Measurements from ENCODE around the gene IGSF3. TPM values are rescaled to one million over a fixed set of nuclear protein-coding genes. Genes with fewer than 3 reads are reported as not detected.
A peak's percentile ranks its signal among the peaks of the same experiment; 100 is the strongest.
"Not testable (repeated sequence)": the region's sequence is repeated elsewhere in the genome, so short reads cannot be mapped to it uniquely, and the experiment has no call there.

Gene IGSF3
- total RNA-seq, 1 donor from 2014 or later, result 27.2 TPM

GRCh38 chr1:116663821-116664220 lies 3.7 kb downstream of the IGSF3 start:
- Mint-ChIP-seq H3K4me3 (peak overlapping the region; percentile 78), H3K36me3 (ENCODE audit: low read depth) (peaks cover 3% of the 10 kb centered on the region)
- TF ChIP-seq CTCF (conservative IDR thresholded peaks at IDR 0.05), result no peak

GRCh38 chr1:116661633-116662032 lies 5.9 kb downstream of the IGSF3 start:
- DNase-seq (ENCODE audit: low read depth, low spot score), result no peak
- no peak overlapping the region for H3K27ac Mint-ChIP-seq (ENCODE audit: unreplicated experiment)
- peaks cover 30% of the 10 kb centered on the region for H3K4me1 Mint-ChIP-seq
- TF ChIP-seq CTCF (conservative IDR thresholded peaks at IDR 0.05), result no peak
- peaks cover 19% of the 10 kb centered on the region for H3K27me3 Mint-ChIP-seq (ENCODE audit: low read depth)
- peaks cover 7% of the 10 kb centered on the region for H3K36me3 Mint-ChIP-seq (ENCODE audit: low read depth)
- no peaks in the 10 kb centered on the region for H3K9me3 Mint-ChIP-seq
- no peak overlapping the region for H3K4me3 Mint-ChIP-seq

More at GRCh38 chr1:116663821-116664220, 3.7 kb downstream of the IGSF3 start:
- H3K27ac Mint-ChIP-seq (ENCODE audit: unreplicated experiment), result no peak overlapping the region
- DNase-seq (ENCODE audit: low read depth, low spot score), result no peak
- H3K4me1 Mint-ChIP-seq, result peaks cover 25% of the 10 kb centered on the region
- H3K9me3 Mint-ChIP-seq, result no peaks in the 10 kb centered on the region
- peaks cover 26% of the 10 kb centered on the region for H3K27me3 Mint-ChIP-seq (ENCODE audit: low read depth)

- H3K9me3 Mint-ChIP-seq; H3K27me3 Mint-ChIP-seq (ENCODE audit: low read depth); H3K27ac Mint-ChIP-seq (ENCODE audit: unreplicated experiment); DNase-seq (ENCODE audit: low read depth, low spot score); H3K4me3 Mint-ChIP-seq; H3K36me3 Mint-ChIP-seq (ENCODE audit: low read depth): not testable (repeated sequence)
- H3K4me1 Mint-ChIP-seq, result peaks cover 11% of the 10 kb centered on the region
These were observed 8.9 kb downstream of the IGSF3 start for GRCh38 chr1:116658645-116659044.

GRCh38 chr1:116657836-116658235 lies 9.7 kb downstream of the IGSF3 start:
- H3K9me3 Mint-ChIP-seq; H3K36me3 Mint-ChIP-seq (ENCODE audit: low read depth); H3K27me3 Mint-ChIP-seq (ENCODE audit: low read depth); H3K4me3 Mint-ChIP-seq; H3K27ac Mint-ChIP-seq (ENCODE audit: unreplicated experiment); DNase-seq (ENCODE audit: low read depth, low spot score): not testable (repeated sequence)
- H3K4me1 Mint-ChIP-seq, result peaks cover 17% of the 10 kb centered on the region

GRCh38 chr1:116654351-116654750 lies 13.2 kb downstream of the IGSF3 start:
- H3K27ac Mint-ChIP-seq (ENCODE audit: unreplicated experiment), result no peak overlapping the region
- no peaks in the 10 kb centered on the region for H3K27me3 Mint-ChIP-seq (ENCODE audit: low read depth)
- no peak for TF ChIP-seq CTCF (conservative IDR thresholded peaks at IDR 0.05)
- no peaks in the 10 kb centered on the region for H3K9me3 Mint-ChIP-seq
- peaks cover 6% of the 10 kb centered on the region for H3K36me3 Mint-ChIP-seq (ENCODE audit: low read depth)
- H3K4me3 Mint-ChIP-seq, result no peak overlapping the region
- peaks cover 24% of the 10 kb centered on the region for H3K4me1 Mint-ChIP-seq
- DNase-seq (ENCODE audit: low read depth, low spot score), result no peak

- DNase-seq (ENCODE audit: low read depth, low spot score); H3K9me3 Mint-ChIP-seq; H3K4me3 Mint-ChIP-seq; H3K27me3 Mint-ChIP-seq (ENCODE audit: low read depth); H3K27ac Mint-ChIP-seq (ENCODE audit: unreplicated experiment); H3K36me3 Mint-ChIP-seq (ENCODE audit: low read depth): not testable (repeated sequence)
- peaks cover 14% of the 10 kb centered on the region for H3K4me1 Mint-ChIP-seq
These were observed 14.9 kb downstream of the IGSF3 start for GRCh38 chr1:116652598-116652997.

- not testable (repeated sequence) for H3K36me3 Mint-ChIP-seq (ENCODE audit: low read depth); H3K27me3 Mint-ChIP-seq (ENCODE audit: low read depth); H3K27ac Mint-ChIP-seq (ENCODE audit: unreplicated experiment); DNase-seq (ENCODE audit: low read depth, low spot score); H3K9me3 Mint-ChIP-seq; H3K4me3 Mint-ChIP-seq
- H3K4me1 Mint-ChIP-seq, result peaks cover 32% of the 10 kb centered on the region
These were observed 16.8 kb downstream of the IGSF3 start for GRCh38 chr1:116650781-116651180.

GRCh38 chr1:116649041-116649440 lies 18.5 kb downstream of the IGSF3 start:
- not testable (repeated sequence) for H3K36me3 Mint-ChIP-seq (ENCODE audit: low read depth); H3K4me3 Mint-ChIP-seq; H3K27me3 Mint-ChIP-seq (ENCODE audit: low read depth); H3K9me3 Mint-ChIP-seq; DNase-seq (ENCODE audit: low read depth, low spot score)
- Mint-ChIP-seq H3K4me1 (peaks cover 46% of the 10 kb centered on the region), H3K27ac (ENCODE audit: unreplicated experiment) (peak overlapping the region; percentile 51)

- not testable (repeated sequence) for H3K27me3 Mint-ChIP-seq (ENCODE audit: low read depth); DNase-seq (ENCODE audit: low read depth, low spot score); H3K27ac Mint-ChIP-seq (ENCODE audit: unreplicated experiment); H3K4me3 Mint-ChIP-seq; H3K9me3 Mint-ChIP-seq; H3K36me3 Mint-ChIP-seq (ENCODE audit: low read depth)
- H3K4me1 Mint-ChIP-seq, result peaks cover 49% of the 10 kb centered on the region
These were observed 19.2 kb downstream of the IGSF3 start for GRCh38 chr1:116648325-116648724.

- not testable (repeated sequence) for DNase-seq (ENCODE audit: low read depth, low spot score); H3K27me3 Mint-ChIP-seq (ENCODE audit: low read depth); H3K36me3 Mint-ChIP-seq (ENCODE audit: low read depth); H3K9me3 Mint-ChIP-seq
- Mint-ChIP-seq H3K4me1 (peaks cover 51% of the 10 kb centered on the region), H3K27ac (ENCODE audit: unreplicated experiment) (peak overlapping the region; percentile 75), H3K4me3 (peak overlapping the region; percentile 38)
These were observed 20.3 kb downstream of the IGSF3 start for GRCh38 chr1:116647186-116647585.

- not testable (repeated sequence) for H3K27me3 Mint-ChIP-seq (ENCODE audit: low read depth); H3K9me3 Mint-ChIP-seq; H3K36me3 Mint-ChIP-seq (ENCODE audit: low read depth)
- DNase-seq (ENCODE audit: low read depth, low spot score), result peak; percentile 53
- Mint-ChIP-seq H3K27ac (ENCODE audit: unreplicated experiment) (peak overlapping the region; percentile 75), H3K4me3 (peak overlapping the region; percentile 38), H3K4me1 (peaks cover 52% of the 10 kb centered on the region)
These were observed 20.8 kb downstream of the IGSF3 start for GRCh38 chr1:116646673-116647170.
